ENCODE results near the gene CDH22.

- TF ChIP-seq CTCF (conservative IDR thresholded peaks at IDR 0.05; ENCODE audit: low read depth in 2 of 2) = no peak
- TF ChIP-seq EZH2 (IDR thresholded peaks at IDR 0.05; ENCODE audit: low read depth, unreplicated experiment) = no peak
- no peak for TF ChIP-seq POLR2AphosphoS5 (IDR thresholded peaks at IDR 0.05; ENCODE audit: low read depth)
- no peak for TF ChIP-seq REST (IDR thresholded peaks at IDR 0.05; ENCODE audit: unreplicated experiment)
- TF ChIP-seq CREB1 (CRISPR knock-in tag; IDR thresholded peaks at IDR 0.05; ENCODE audit: low read depth) = no peak
- no peak for TF ChIP-seq ETS1 (IDR thresholded peaks at IDR 0.05)
- TF ChIP-seq EZH2phosphoT487 (IDR thresholded peaks at IDR 0.05; ENCODE audit: unreplicated experiment) = no peak
These were observed 96.0 kb downstream of the CDH22 start for GRCh38 chr20:46212252-46212651.

Measured in GM23338 (cell line).